ENCODE data around the gene SUSD2.
"Not testable (repeated sequence)": the region's sequence is repeated elsewhere in the genome, so short reads cannot be mapped to it uniquely, and the experiment has no call there.

The SUSD2 gene

DNA sequence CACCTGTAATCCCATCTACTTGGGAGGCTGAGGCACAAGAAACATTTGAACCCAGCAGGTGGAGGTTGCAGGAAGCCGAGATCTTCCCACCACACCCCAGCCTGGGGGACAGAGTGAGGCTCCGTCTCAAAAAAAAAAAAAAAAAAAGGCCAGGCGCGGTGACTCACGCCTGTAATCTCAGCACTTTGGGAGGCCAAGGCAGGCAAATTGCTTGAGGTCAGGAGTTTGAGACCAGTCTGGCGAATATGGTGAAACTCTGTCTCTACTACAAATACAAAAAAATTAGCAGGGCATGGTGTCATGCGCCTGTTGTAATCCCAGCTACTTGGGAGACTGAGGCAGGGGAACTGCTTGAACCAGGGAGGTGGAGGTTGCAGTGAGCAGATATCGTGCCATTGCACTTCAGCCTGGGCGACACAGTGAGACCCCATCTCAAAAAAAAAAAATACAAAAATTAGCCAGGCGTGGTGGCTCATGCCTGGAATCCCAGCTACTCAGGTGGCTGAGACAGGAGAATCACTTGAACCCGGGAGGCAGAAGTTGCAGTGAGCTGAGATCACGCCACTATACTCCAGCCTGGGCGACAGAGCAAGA, 56.9 kb downstream of the SUSD2 start:
- not testable (repeated sequence) for H3K27ac ChIP-seq (ENCODE audit: low read depth, low read length); H3K4me3 ChIP-seq (ENCODE audit: low read depth in 1 of 5, low read length in 5 of 5); H3K9me3 ChIP-seq (ENCODE audit: control insufficient read depth in 5 of 5, low read length in 5 of 5)

More for the DNA sequence above, 56.9 kb downstream of the SUSD2 start:
- H3K4me1 ChIP-seq (ENCODE audit: control insufficient read depth in 5 of 5, insufficient read depth in 5 of 5, low read length in 5 of 5): peaks cover 0 to 11% (median 9%) of the 10 kb centered on the region in 5 donors
- not testable (repeated sequence) for H3K36me3 ChIP-seq (ENCODE audit: control insufficient read depth in 5 of 5, insufficient read depth in 5 of 5, low read length in 5 of 5); H3K27me3 ChIP-seq (ENCODE audit: control insufficient read depth in 5 of 5, insufficient read depth in 4 of 5, low read length in 5 of 5); H3K9ac ChIP-seq (ENCODE audit: low read length in 5 of 5)

Measured in subcutaneous abdominal adipose tissue (tissue), 5 donors.